ENCODE data around the gene CFC1. TPM values are rescaled to one million over a fixed set of nuclear protein-coding genes. Genes with fewer than 3 reads are reported as not detected.
"Not testable (repeated sequence)": the region's sequence is repeated elsewhere in the genome, so short reads cannot be mapped to it uniquely, and the experiment has no call there.

CFC1 gene
- total RNA-seq, 1 donor from 2014 or later: not detected

- DNase-seq (ENCODE audit: low spot score): not testable (repeated sequence)
Observed at GRCh38 chr2:130583582-130583981, 15.8 kb downstream of the CFC1 start.

GRCh38 chr2:130582970-130583369, 16.4 kb downstream of the CFC1 start:
- DNase-seq (ENCODE audit: low spot score): peak; percentile 69

GRCh38 chr2:130581491-130581890, 17.9 kb downstream of the CFC1 start:
- peak; percentile 82 for DNase-seq (ENCODE audit: low spot score)

- peak; percentile 35 for DNase-seq (ENCODE audit: low spot score)
Observed at GRCh38 chr2:130579121-130579520, 20.3 kb downstream of the CFC1 start.

- DNase-seq (ENCODE audit: low spot score): not testable (repeated sequence)
Observed at GRCh38 chr2:130577559-130577958, 21.8 kb downstream of the CFC1 start.

- DNase-seq (ENCODE audit: low spot score): not testable (repeated sequence)
Observed at GRCh38 chr2:130576209-130576784, 23.1 kb downstream of the CFC1 start.

- peak; percentile 45 for DNase-seq (ENCODE audit: low spot score)
Observed at GRCh38 chr2:130574230-130574629, 25.1 kb downstream of the CFC1 start.

- not testable (repeated sequence) for DNase-seq (ENCODE audit: low spot score)
Observed at GRCh38 chr2:130571929-130572328, 27.4 kb downstream of the CFC1 start.

- DNase-seq (ENCODE audit: low spot score): not testable (repeated sequence)
Observed at GRCh38 chr2:130566165-130566564, 33.2 kb downstream of the CFC1 start.

GRCh38 chr2:130556441-130556840, 42.9 kb downstream of the CFC1 start:
- DNase-seq (ENCODE audit: low spot score): not testable (repeated sequence)

- not testable (repeated sequence) for DNase-seq (ENCODE audit: low spot score)
Observed at GRCh38 chr2:130554178-130554577, 45.2 kb downstream of the CFC1 start.

- not testable (repeated sequence) for DNase-seq (ENCODE audit: low spot score)
Observed at GRCh38 chr2:130549475-130549874, 49.9 kb downstream of the CFC1 start.

- not testable (repeated sequence) for DNase-seq (ENCODE audit: low spot score)
Observed at GRCh38 chr2:130548418-130548817, 51.0 kb downstream of the CFC1 start.

- DNase-seq (ENCODE audit: low spot score): not testable (repeated sequence)
Observed at GRCh38 chr2:130544978-130545377, 54.4 kb downstream of the CFC1 start.

GRCh38 chr2:130543785-130544528, 55.4 kb downstream of the CFC1 start:
- not testable (repeated sequence) for DNase-seq (ENCODE audit: low spot score)

- DNase-seq (ENCODE audit: low spot score): not testable (repeated sequence)
Observed at GRCh38 chr2:130542789-130543188, 56.6 kb downstream of the CFC1 start.

Other genes starting within 250 kb of the CFC1 start
- 52.2 TPM for gene PTPN18, start 243.5 kb downstream of the CFC1 start, total RNA-seq
- gene POTEI, start 90.2 kb downstream of the CFC1 start, total RNA-seq: not detected
- not detected for gene CFC1B, start 78.4 kb downstream of the CFC1 start, total RNA-seq
- gene POTEJ, start 11.9 kb upstream of the CFC1 start, total RNA-seq: not detected
- gene GPR148, start 129.5 kb upstream of the CFC1 start, total RNA-seq: not detected
- gene AMER3, start 156.0 kb upstream of the CFC1 start, total RNA-seq: not detected
- 9.4 TPM for gene ARHGEF4, start 237.3 kb upstream of the CFC1 start, total RNA-seq

Data from mesenteric fat pad (tissue), 1 donor.